H1 (cell line): ENCODE measurements around the gene LRRC49.

Experiments
- CHD1 ChIP-seq: IDR thresholded peaks from 2 replicates; pipeline ENCODE4 v1.6.1; 2012; ENCODE audit warnings: low read depth, low read length, improper control_type of control experiment
- CREB1 ChIP-seq: IDR thresholded peaks from 2 replicates; pipeline ENCODE4 v1.6.1; 2012; ENCODE audit warnings: inconsistent platforms
- EP300 ChIP-seq, 2 experiments: IDR thresholded peaks; 1 replicate in 1 of 2; 2 replicates in 1 of 2; pipeline ENCODE4 v1.6.1; 2011 to 2012; ENCODE audit warnings: low read depth in 2 of 2, low read length in 2 of 2, mild to moderate bottlenecking in 2 of 2, borderline replicate concordance in 1 of 2, inconsistent platforms in 1 of 2, moderate library complexity in 1 of 2
- POLR2A ChIP-seq, 2 experiments: IDR thresholded peaks; 1 replicate in 1 of 2; 2 replicates in 1 of 2; pipeline ENCODE4 v1.6.1; 2011; ENCODE audit warnings: low read depth in 2 of 2, low read length in 2 of 2, mild to moderate bottlenecking in 2 of 2; ENCODE audit errors: control extremely low read depth in 1 of 2
- SIN3A ChIP-seq, 2 experiments: IDR thresholded peaks in 1 of 2; conservative IDR thresholded peaks in 1 of 2; 2 replicates each; pipeline ENCODE4 v1.6.1; 2011 to 2012; ENCODE audit warnings: low read length in 2 of 2, improper control_type of control experiment in 1 of 2, low read depth in 1 of 2, mild to moderate bottlenecking in 1 of 2
- SRF ChIP-seq: IDR thresholded peaks from 2 replicates; pipeline ENCODE4 v1.6.1; 2011; ENCODE audit warnings: mild to moderate bottlenecking, low read depth, low read length, moderate library complexity
- TBP ChIP-seq: IDR thresholded peaks from 2 replicates; pipeline ENCODE4 v1.6.1; 2011; ENCODE audit warnings: low read depth, low read length, improper control_type of control experiment
- TEAD4 ChIP-seq: IDR thresholded peaks from 2 replicates; pipeline ENCODE4 v1.6.1; 2012; ENCODE audit warnings: low read depth, low read length, inconsistent platforms, mixed read lengths
- TF ChIP-seq, protein P1 (sequence below), 3 experiments: IDR thresholded peaks; 1 replicate in 2 of 3; 2 replicates in 1 of 3; pipeline versions ENCODE4 v1.5.1 to v1.6.1; 2011; ENCODE audit warnings: low read length in 3 of 3, mild to moderate bottlenecking in 3 of 3, inconsistent platforms in 2 of 3, low read depth in 1 of 3, moderate library complexity in 1 of 3; ENCODE audit not compliant: insufficient read depth in 1 of 3; ENCODE audit errors: control extremely low read depth in 1 of 3
- TF ChIP-seq, protein P2 (sequence below): IDR thresholded peaks from 2 replicates; pipeline ENCODE4 v1.6.1; 2011; ENCODE audit warnings: low read depth, mild to moderate bottlenecking, low read length; ENCODE audit not compliant: insufficient read depth
- TF ChIP-seq, protein P3 (sequence below): IDR thresholded peaks from 2 replicates; pipeline ENCODE4 v1.6.1; 2012; ENCODE audit warnings: low read length, inconsistent platforms

DNA sequence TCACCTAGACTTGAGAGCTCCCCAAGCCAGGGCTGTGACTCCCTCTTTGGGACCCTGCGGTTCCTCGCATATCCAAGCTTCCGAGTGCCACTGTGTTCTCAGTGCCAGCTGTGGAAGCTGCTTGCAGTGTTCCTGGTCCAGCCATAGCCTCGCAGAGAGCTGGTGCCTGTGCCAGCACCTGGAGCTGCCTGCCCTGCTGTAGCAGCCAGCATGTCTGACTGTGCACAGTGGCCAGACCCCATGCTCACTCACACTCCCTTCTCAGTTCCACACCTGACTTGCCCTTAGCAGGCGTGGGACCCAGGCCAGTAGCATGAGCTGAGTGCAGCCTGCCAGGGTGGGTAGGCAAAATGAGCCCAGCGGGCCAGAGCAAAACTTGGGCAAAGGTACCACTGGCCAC, 25.3 kb downstream of the LRRC49 start:
- TF ChIP-seq, protein P1, sequence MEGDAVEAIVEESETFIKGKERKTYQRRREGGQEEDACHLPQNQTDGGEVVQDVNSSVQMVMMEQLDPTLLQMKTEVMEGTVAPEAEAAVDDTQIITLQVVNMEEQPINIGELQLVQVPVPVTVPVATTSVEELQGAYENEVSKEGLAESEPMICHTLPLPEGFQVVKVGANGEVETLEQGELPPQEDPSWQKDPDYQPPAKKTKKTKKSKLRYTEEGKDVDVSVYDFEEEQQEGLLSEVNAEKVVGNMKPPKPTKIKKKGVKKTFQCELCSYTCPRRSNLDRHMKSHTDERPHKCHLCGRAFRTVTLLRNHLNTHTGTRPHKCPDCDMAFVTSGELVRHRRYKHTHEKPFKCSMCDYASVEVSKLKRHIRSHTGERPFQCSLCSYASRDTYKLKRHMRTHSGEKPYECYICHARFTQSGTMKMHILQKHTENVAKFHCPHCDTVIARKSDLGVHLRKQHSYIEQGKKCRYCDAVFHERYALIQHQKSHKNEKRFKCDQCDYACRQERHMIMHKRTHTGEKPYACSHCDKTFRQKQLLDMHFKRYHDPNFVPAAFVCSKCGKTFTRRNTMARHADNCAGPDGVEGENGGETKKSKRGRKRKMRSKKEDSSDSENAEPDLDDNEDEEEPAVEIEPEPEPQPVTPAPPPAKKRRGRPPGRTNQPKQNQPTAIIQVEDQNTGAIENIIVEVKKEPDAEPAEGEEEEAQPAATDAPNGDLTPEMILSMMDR (IDR thresholded peaks at IDR 0.05; ENCODE audit: control extremely low read depth in 1 of 3, insufficient read depth in 1 of 3, low read depth in 1 of 3, low read length in 3 of 3): no peak
- TF ChIP-seq CREB1: no peak
- TF ChIP-seq, protein P2, sequence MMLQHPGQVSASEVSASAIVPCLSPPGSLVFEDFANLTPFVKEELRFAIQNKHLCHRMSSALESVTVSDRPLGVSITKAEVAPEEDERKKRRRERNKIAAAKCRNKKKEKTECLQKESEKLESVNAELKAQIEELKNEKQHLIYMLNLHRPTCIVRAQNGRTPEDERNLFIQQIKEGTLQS: no peak
- TF ChIP-seq SIN3A (conservative IDR thresholded peaks at IDR 0.05 in 1 of 2, IDR thresholded peaks at IDR 0.05 in 1 of 2; ENCODE audit: low read depth in 1 of 2, low read length in 2 of 2): no peak
- TF ChIP-seq EP300 (IDR thresholded peaks at IDR 0.05; ENCODE audit: borderline replicate concordance in 1 of 2, low read depth in 2 of 2, low read length in 2 of 2): no peak
- TF ChIP-seq CHD1: no peak
- TF ChIP-seq SRF: no peak
- TF ChIP-seq, protein P3, sequence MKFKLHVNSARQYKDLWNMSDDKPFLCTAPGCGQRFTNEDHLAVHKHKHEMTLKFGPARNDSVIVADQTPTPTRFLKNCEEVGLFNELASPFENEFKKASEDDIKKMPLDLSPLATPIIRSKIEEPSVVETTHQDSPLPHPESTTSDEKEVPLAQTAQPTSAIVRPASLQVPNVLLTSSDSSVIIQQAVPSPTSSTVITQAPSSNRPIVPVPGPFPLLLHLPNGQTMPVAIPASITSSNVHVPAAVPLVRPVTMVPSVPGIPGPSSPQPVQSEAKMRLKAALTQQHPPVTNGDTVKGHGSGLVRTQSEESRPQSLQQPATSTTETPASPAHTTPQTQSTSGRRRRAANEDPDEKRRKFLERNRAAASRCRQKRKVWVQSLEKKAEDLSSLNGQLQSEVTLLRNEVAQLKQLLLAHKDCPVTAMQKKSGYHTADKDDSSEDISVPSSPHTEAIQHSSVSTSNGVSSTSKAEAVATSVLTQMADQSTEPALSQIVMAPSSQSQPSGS: no peak
- TF ChIP-seq TEAD4: no peak
- TF ChIP-seq POLR2A (IDR thresholded peaks at IDR 0.05; ENCODE audit: control extremely low read depth in 1 of 2, low read depth in 2 of 2, low read length in 2 of 2): no peak
- TF ChIP-seq TBP: no peak
